Activated gamma-delta T cell (primary cell): ENCODE measurements around the gene HARS1.
A peak's percentile ranks its signal among the peaks of the same experiment; 100 is the strongest.
"Not testable (repeated sequence)": the region's sequence is repeated elsewhere in the genome, so short reads cannot be mapped to it uniquely, and the experiment has no call there.

Experiments
- DNase-seq: peaks from one replicate; lab custom pipeline; 2025; lab: John Stamatoyannopoulos, UW

HARS1 gene

DNA sequence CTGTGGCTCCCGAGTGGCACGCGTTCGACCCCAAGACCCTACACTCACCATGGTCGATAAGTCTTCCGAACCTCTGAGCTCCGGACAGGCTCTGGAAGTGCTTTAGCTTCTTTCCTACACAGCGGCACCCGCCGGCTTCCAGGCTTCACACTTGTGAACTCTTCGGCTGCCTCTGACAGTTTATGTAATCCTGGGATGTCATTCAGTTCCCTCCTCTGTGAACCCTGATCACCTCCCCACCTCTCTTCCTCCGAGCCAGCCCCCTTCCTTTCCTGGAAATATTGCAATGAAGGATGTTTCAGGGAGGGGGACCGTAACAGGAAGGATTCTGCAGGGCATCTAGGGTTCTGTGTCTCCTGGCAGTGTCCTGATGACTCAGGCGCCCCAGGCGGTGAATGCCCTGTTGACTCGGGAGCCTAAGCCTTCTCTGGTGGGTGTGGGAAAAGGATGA lies 58.1 kb downstream of the HARS1 start, which contains the start of gene CD14:
Gene CD14 (minus strand): TSS at position 155 of the 451 bp plus-strand sequence. CDS start 104 bp downstream, at position 51.
- DNase-seq: no peak

DNA sequence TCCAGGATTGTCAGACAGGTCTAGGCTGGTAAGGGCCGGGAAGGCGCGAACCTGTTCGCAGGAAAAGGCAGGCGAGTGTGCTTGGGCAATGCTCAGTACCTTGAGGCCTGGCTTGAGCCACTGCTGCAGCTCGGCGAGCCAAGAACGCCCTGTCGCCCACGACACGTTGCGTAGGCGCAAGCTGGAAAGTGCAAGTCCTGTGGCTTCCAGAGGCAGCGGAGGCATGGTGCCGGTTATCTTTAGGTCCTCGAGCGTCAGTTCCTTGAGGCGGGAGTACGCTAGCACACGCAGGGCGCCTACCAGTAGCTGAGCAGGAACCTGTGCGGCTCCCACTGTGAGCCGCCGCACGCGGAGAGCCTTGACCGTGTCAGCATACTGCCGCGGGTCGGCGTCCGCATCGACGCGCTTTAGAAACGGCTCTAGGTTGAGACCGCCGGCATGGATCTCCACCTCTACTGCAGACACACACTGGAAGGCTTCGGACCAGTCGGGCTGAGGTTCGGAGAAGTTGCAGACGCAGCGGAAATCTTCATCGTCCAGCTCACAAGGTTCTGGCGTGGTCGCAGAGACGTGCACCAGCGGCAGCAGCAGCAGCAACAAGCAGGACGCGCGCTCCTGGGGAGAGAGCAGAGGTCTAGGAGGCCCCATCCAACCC lies 58.7 kb downstream of the HARS1 start:
- peak; percentile 30 for DNase-seq

DNA sequence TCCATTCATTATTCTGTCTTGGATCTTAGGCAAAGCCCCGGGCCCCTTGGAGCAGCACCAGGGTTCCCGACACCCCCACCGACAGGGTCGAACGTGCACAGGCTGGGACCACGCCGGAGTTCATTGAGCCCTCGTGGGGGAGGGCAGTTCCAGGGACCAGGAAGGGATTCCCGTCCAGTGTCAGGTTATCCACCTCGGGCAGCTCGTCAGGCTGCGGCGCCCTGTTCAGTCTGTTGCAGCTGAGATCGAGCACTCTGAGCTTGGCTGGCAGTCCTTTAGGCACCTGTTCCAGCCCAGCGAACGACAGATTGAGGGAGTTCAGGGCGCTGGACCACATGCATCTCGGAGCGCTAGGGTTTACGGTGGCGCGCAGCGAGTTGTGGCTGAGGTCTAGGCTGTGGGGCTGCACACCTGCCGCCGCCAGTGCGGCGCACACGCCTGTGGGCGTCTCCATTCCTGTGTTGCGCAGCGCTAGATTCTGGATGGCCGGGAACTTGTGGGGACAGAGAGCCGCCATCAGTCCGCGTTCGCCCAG lies 59.3 kb downstream of the HARS1 start:
- DNase-seq: no peak

DNA sequence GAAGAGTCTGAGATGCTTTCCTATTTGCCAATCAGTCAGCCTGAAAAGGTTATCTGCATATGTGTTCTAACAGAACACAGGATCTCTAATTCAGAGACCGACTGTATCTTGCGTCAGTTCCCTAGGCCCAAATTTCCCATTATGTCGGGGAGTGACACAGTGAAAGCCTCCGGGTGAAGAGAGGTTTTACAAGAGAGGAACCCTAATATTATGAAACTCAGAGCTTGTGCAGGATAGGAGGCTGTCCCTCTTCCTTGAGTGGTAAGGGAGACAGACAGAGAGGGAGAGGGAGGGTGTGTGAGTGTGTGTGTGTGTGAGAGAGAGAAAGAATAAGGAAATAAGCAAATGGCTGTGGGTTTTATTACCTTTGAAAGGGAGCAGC lies 60.1 kb downstream of the HARS1 start:
- DNase-seq: no peak

DNA sequence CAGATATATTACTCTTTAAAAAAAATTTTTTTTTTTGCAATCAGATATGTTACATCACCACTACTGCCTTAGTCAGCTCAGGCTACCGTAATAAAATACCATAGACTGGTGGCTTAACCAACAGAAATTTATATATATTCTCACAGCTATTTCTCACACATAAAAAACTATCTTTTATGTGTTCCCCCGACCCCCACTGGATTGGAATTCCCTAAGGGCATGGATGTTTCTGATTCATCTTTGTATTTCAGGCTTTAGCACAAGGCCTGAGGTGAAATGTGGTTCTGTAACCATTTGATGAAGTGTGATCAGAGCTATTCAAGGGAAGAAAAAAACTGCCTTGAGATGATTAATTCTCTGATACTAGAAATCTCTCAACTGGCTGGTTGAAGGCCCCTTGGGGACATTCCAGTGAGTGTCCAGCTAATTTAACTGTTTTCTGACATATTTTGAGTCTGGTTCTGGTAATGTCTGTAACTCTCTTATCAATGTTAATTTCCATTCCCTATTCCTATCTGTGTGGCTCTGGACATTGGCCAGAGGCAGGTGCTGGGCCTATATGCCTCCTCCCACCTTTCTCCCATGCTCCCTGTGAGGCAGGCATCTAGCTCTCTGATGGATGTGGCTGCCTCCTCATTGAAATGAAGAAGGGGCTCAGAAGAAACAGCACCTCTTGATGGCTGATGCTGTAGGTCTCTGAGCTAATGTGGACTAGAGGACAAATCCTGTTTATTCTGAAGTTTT lies 60.7 kb downstream of the HARS1 start:
- DNase-seq: no peak

DNA sequence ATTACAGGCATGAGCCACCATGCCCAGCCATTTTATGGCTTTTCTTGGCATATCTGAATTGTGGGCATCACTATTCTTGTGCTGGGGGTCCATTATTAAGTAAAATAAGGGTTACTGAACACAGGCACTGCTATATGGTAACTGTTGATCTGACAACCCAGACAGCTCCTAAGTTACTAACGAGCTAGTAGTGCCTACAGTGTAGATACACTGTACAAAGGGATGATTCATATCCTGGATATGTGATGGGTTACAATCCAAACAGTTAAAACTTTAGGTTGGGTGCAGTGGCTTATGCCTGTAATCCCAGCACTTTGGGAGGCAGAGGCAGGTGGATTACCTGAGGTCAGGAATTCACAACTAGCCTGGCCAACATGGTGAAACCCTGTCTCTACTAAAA lies 62.5 kb downstream of the HARS1 start:
- no peak for DNase-seq

DNA sequence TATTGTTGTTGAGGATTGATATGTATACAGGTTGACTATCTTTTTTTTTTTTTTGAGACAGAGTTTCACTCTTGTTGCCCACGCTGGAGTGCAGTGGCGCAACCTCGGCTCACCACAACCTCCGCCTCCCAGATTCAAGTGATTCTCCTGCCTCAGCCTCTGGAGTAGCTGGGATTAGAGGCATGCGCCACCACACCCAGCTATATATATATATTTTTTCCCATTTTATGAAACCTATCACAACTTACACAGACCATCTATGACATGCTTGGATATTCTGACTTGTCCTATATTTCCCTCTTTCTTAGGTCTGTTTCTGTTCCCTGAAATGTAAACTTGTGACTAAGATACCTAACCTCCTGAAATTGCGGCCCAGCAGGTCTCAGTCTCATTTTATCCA lies 63.2 kb downstream of the HARS1 start:
- DNase-seq: no peak

DNA sequence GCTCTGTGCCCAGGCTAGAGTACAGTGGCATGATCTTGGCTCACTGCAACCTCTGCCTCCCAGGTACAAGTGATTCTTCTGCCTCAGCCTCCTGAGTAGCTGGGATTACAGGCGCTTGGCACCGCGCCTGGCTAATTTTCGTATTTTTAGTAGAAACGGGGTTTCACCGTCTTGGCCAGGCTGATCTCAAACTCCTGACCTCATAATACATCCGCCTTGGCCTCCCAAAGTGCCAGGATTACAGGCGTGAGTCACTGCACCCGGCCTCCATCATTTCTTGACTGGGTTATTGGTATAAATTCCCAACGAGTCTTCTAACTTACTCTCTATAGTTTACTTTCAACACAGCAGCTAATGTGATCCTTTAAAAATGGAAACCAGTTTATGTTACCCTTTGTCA lies 66.3 kb downstream of the HARS1 start:
- DNase-seq: not testable (repeated sequence)
